Urinary bladder (tissue), 4 donors: ENCODE measurements around the gene RGS3. TPM values are rescaled to one million over a fixed set of nuclear protein-coding genes. Genes with fewer than 3 reads are reported as not detected.
A peak's percentile ranks its signal among the peaks of the same experiment; 100 is the strongest.

Experiments used
- DNase-seq: peaks from one replicate; pipeline ENCODE4 v3.0.0-alpha.2; 2015; ENCODE audit errors: extremely low spot score
- H3K27ac ChIP-seq: one replicate; pipeline ENCODE4 v1.5.1; 2013; ENCODE audit warnings: low read depth, mild to moderate bottlenecking, moderate library complexity
- H3K36me3 ChIP-seq: one replicate; pipeline ENCODE4 v1.6.1; 2013; ENCODE audit warnings: mild to moderate bottlenecking, moderate library complexity; ENCODE audit not compliant: insufficient read depth
- H3K4me1 ChIP-seq: one replicate; pipeline ENCODE4 v1.6.1; 2013; ENCODE audit warnings: mild to moderate bottlenecking, moderate library complexity; ENCODE audit not compliant: insufficient read depth
- H3K4me3 ChIP-seq: one replicate; pipeline ENCODE4 v1.5.1; 2013; ENCODE audit warnings: low read depth, low read length
- WGBS: extraction: QIAGEN DNeasy Blood & Tissue Kit; methylation state at CpG from one replicate; pipeline ENCODE4 v1.1.7; 2013; 5-methylcytosine and 5-hydroxymethylcytosine counted together
- polyA plus RNA-seq: library from polyadenylated mRNA; stranded (reverse); fragments of 200-250 nt; gene quantifications from one replicate; pipeline ENCODE4 v1.2.3, GENCODE V29; 2013
- total RNA-seq: library from RNA; depleted of rRNA; stranded (reverse); fragments of >200 nt; gene quantifications from one replicate; pipeline ENCODE4 v1.2.3, GENCODE V29; 2014
- donor health status: healthy with polysubstance abuse.
- donor health status: healthy.

RGS3 gene
- total and polyA plus RNA-seq, 2 donors = 28.5 to 52.4 TPM

DNA sequence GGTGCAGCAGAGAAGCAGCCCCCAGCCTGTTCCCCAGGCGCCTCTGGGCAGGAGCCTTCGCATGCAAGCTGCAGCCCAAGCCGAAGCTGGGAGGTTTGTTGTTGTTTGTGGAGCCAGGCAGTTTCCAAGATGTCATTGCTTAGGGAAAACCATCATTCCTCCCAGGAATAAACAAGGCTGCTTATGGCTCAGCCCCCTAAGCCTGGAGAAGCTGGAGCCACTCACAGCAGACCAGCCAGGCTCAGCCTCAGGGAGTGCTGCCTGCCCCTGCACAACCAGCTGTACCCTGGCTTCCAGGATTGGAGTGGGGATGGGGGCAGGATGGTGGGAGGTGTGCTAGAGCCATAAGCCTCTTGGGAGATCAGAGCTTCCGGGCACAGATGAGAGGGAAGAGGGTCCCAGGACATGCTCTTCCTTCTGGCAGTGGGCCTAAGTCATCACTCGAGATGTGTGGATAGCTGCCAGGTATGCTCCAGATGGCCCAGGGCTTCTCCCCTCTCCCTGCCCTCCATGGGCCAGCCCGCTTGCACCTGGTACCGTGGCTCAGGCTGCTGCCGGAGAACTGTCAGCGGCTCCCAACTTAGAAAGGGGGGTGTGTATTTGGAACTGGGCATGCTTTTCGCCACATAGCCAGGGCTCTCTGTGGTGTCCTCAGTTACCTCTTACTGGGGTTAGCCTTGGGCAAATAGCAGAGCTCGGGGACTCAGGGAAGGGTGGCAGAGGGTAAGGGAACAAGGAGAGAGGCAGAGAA is 105.2 kb downstream of the RGS3 start:
- DNase-seq = no peak
- Histone ChIP-seq H3K4me1 (no peaks in the 10 kb centered on the region), H3K36me3 (no peaks in the 10 kb centered on the region), H3K27ac (no peak overlapping the region), H3K4me3 (no peak overlapping the region)
- 49% methylated on average over 11 of the region's 11 CpGs for WGBS

DNA sequence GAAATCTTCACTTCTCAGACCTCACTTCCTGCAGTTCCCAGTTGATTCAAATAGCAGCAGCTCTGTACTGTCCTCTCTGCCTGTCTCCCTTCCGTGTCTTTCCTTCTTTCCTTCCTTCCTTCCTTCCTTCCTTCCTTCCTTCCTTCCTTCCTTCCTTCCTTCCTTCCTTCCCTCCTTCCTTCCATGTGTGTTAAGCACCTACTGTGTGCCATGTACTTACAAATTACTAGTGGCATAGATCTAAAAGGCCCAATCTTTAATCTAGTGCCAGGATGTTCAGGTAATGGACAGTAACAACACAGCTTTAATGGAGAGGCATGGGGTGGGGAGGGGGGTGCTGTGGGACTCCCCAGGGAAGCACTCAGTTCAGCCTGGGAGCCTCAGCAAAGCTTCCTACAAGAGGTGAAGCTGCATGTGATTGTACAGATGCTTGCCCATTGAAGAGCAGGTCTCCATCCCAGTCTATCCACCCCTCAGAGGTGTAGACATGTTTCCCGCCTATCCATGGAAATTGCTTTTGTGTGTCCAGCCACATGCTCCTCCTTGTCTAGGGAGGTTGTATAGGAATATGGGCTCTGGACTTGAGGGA is 106.0 kb downstream of the RGS3 start:
- no peak for DNase-seq
- H3K4me3 ChIP-seq = no peak overlapping the region
- WGBS = 78% methylated on average over 2 of the region's 2 CpGs
- H3K27ac ChIP-seq = no peak overlapping the region
- no peaks in the 10 kb centered on the region for H3K4me1 ChIP-seq
- H3K36me3 ChIP-seq = no peaks in the 10 kb centered on the region

- no peak for DNase-seq
- H3K4me3 ChIP-seq = no peak overlapping the region
- H3K36me3 ChIP-seq = no peaks in the 10 kb centered on the region
- 92% methylated on average over 9 of the region's 9 CpGs for WGBS
- no peak overlapping the region for H3K27ac ChIP-seq
- H3K4me1 ChIP-seq = no peaks in the 10 kb centered on the region
Observed at GRCh38 chr9:113570106-113570505, 106.6 kb downstream of the RGS3 start.

GRCh38 chr9:113570749-113571711 is 107.5 kb downstream of the RGS3 start:
- H3K36me3 ChIP-seq = no peaks in the 10 kb centered on the region
- WGBS = 86% methylated on average over 12 of the region's 12 CpGs
- H3K27ac ChIP-seq = no peak overlapping the region
- DNase-seq = no peak
- no peak overlapping the region for H3K4me3 ChIP-seq
- no peaks in the 10 kb centered on the region for H3K4me1 ChIP-seq

- H3K4me3 ChIP-seq = no peak overlapping the region
- no peak overlapping the region for H3K27ac ChIP-seq
- no peak for DNase-seq
- H3K36me3 ChIP-seq = no peaks in the 10 kb centered on the region
- WGBS = 75% methylated on average over 8 of the region's 8 CpGs
- no peaks in the 10 kb centered on the region for H3K4me1 ChIP-seq
Observed at GRCh38 chr9:113572076-113572861, 108.7 kb downstream of the RGS3 start.

DNA sequence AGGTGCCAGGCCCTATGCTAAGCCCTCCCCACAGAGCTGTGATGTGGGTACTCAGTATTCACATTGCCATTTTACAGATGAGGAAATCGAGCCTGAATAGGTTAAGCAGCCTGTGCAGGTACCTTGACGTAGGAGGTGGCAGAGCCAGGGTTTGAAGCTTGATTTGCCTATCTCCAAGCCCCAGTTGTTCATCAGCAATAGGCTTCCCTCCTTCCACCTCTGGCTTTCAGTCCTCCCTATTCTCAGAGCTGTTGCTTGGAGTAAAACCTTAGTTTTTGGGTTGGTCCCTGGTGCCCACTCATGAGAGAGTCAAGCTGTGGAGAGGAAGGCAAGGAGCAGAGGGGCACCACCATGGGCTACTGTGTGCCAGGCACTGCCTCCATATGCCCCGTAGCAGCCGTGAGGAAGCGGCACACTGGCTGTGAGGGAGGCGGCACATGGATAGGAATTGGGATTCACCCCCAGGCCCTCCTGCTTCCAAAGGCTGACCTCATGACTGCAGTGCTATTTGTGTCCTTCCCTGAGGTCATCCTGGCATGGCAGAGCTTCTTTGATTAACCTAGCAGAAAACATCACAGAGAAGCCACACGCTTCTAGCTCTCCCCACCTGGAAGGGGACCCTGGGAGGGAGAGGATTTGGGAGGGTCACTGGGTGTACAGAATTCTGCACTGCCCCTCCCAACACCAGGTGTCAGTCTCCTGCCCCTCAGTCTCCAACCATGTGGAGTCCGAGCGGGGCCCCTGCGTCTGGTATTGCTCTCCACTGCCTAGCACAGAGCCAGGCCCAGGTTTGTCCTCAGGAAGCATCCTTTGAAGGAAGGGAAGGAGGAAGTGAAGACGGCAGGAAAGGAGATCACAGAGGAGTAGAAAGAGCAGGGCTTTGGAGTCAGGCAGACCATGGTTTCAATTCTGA is 109.8 kb downstream of the RGS3 start:
- H3K4me1 ChIP-seq = no peaks in the 10 kb centered on the region
- H3K36me3 ChIP-seq = no peaks in the 10 kb centered on the region
- no peak for DNase-seq
- H3K27ac ChIP-seq = no peak overlapping the region
- WGBS = 93% methylated on average over 11 of the region's 11 CpGs
- no peak overlapping the region for H3K4me3 ChIP-seq

- WGBS = 86% methylated on average over 2 of the region's 2 CpGs
- H3K36me3 ChIP-seq = no peaks in the 10 kb centered on the region
- H3K4me1 ChIP-seq = no peaks in the 10 kb centered on the region
- H3K27ac ChIP-seq = no peak overlapping the region
- no peak overlapping the region for H3K4me3 ChIP-seq
- DNase-seq = no peak
Observed at GRCh38 chr9:113573959-113574352, 110.4 kb downstream of the RGS3 start.

- Histone ChIP-seq H3K4me1 (no peaks in the 10 kb centered on the region), H3K4me3 (no peak overlapping the region), H3K36me3 (no peaks in the 10 kb centered on the region), H3K27ac (no peak overlapping the region)
- WGBS = 81% methylated on average over 14 of the region's 14 CpGs
- DNase-seq = no peak
Observed at GRCh38 chr9:113574441-113575262, 111.1 kb downstream of the RGS3 start.

DNA sequence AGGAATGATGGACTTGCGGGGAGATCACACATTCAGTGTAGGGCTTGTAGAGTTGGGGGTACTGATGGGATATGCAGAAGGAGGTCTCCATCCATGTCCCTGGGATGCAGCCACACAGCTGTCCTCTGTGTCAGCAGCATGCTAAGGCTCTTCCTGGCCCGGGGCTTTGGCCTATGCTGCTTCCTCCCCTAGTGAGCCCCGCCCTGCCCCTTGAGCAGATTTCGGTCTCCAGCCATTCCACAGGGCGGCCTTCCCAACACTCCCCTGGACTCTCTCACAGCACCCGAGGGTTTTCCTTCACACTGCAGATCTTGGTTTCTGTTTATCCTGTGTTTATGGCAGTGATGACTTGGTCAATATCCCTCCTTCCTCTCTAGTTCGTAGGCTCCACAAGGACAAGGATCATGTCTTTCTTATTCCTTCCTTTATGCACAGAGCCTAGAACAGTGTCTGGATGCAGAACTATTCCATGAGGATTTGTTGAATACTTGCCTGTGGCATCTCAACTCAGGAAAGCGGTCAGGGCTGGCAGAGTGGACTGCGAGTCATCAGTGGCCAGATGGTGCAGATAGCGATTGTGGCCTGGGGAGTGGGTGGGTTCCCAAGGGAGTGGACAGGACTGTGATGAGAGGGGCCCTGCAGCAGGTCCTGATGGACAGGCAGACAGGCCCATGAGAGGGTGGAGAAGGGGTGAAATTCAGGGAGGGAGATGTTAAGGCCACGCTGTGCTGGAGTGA is 114.2 kb downstream of the RGS3 start:
- no peak overlapping the region for H3K4me3 ChIP-seq
- no peak for DNase-seq
- H3K36me3 ChIP-seq = no peaks in the 10 kb centered on the region
- H3K4me1 ChIP-seq = no peaks in the 10 kb centered on the region
- no peak overlapping the region for H3K27ac ChIP-seq
- 71% methylated on average over 11 of the region's 11 CpGs for WGBS

DNA sequence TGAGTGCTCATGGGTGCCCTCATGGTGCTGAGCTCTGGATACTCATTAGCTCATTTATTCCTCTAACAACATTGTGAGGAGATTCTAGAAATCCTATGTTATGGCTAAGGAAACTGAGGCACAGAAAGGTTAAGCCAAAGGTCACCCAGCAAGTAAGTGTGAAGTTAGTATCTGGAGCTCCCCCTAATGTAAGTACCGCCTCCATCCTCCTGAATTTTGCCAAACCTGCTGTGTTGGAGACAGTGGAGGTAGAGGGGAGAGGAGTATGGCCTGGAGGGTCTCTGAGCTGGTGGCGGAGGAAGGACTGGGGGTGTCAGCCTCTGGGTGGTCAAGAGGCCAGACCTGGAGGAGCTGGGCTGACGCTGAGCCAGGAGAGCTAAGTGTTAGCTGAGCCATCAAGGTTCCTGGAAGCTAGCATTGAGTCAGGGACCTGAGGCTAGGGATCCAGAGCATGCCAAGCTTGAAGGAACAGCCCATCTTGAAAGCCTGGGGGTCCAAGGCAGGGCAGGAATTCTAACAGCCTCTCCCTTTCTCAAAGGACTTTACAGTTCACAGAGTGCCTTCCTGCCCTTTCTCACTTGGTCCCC is 114.8 kb downstream of the RGS3 start:
- DNase-seq = no peak
- 94% methylated on average over 3 of the region's 3 CpGs for WGBS
- Histone ChIP-seq H3K27ac (no peak overlapping the region), H3K4me3 (no peak overlapping the region), H3K4me1 (no peaks in the 10 kb centered on the region), H3K36me3 (no peaks in the 10 kb centered on the region)

- WGBS = 51% methylated on average over 5 of the region's 5 CpGs
- no peak for DNase-seq
- Histone ChIP-seq H3K4me1 (no peaks in the 10 kb centered on the region), H3K4me3 (no peak overlapping the region), H3K27ac (peak overlapping the region; percentile 71), H3K36me3 (no peaks in the 10 kb centered on the region)
Observed at GRCh38 chr9:113578882-113579282, 115.4 kb downstream of the RGS3 start.
